ENCODE results near the gene PDS5B.
"Not testable (repeated sequence)": the region's sequence is repeated elsewhere in the genome, so short reads cannot be mapped to it uniquely, and the experiment has no call there.

Gene PDS5B

GRCh38 chr13:32824675-32825074 is 238.4 kb downstream of the PDS5B start:
- no peak for TF ChIP-seq CTCF (IDR thresholded peaks at IDR 0.05; ENCODE audit: insufficient read depth, low read depth, low read length, missing control alignments)
- no peak for DNase-seq (ENCODE audit: low read depth)
- no peak overlapping the region for H3K4me3 ChIP-seq (ENCODE audit: low read depth, low read length)

DNA sequence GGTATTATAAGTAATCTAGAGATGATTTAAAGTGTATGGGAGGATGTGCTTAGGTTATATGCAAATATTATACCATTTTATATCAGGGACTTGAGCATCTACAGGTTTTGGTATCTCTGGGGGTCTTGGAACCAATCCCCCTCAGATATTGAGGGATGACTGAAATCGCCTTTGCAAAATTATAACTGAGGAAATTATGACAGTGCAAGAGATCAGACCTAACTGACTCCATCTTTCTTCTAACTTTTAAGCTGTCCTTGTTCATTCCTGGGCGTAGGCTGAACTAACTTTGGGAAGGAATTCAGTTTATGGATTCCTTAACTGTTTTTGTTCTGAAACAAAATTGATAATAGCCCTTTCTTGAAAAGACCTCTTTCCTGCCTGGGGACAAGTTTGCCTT is 239.2 kb downstream of the PDS5B start:
- TF ChIP-seq CTCF (IDR thresholded peaks at IDR 0.05; ENCODE audit: insufficient read depth, low read depth, low read length, missing control alignments), result no peak
- DNase-seq (ENCODE audit: low read depth), result no peak
- H3K4me3 ChIP-seq (ENCODE audit: low read depth, low read length), result no peak overlapping the region

GRCh38 chr13:32826372-32826771 is 240.1 kb downstream of the PDS5B start:
- peak; percentile 59 for DNase-seq (ENCODE audit: low read depth)
- not testable (repeated sequence) for H3K4me3 ChIP-seq (ENCODE audit: low read depth, low read length)
- peak; percentile 8 for TF ChIP-seq CTCF (IDR thresholded peaks at IDR 0.05; ENCODE audit: insufficient read depth, low read depth, low read length, missing control alignments)

All from GM12865 (cell line).